ENCODE results near the gene ZBTB16.

DNA sequence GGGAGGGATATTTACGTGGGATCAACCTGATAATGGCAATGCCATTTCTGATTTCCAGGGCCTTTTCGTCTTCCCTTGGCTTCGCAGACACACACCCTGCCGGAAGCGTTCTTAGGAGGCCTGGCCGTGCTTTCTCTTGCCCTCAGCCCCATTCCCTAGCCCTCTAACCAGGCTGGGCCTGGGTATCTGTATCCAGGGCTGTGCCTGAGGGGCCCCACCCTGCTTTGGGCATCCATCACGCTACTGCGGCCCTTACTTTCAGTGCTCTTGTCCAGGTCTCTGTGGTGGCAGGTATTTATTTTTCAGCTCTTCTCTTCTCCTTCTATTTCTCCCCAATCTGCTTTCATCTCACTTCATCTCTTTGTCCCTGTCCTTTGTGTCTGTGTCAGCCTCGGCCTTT is 105.0 kb downstream of the ZBTB16 start:
- no peak for TF ChIP-seq RAD21 (conservative IDR thresholded peaks at IDR 0.05)
- no peak for TF ChIP-seq POLR2AphosphoS5 (IDR thresholded peaks at IDR 0.05)
